ENCODE results near the gene ANKS1B.

GRCh38 chr12:98725476-98726247 lies 1259.1 kb downstream of the ANKS1B start:
- TF ChIP-seq, protein P1, sequence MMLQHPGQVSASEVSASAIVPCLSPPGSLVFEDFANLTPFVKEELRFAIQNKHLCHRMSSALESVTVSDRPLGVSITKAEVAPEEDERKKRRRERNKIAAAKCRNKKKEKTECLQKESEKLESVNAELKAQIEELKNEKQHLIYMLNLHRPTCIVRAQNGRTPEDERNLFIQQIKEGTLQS (IDR thresholded peaks at IDR 0.05): no peak
- TF ChIP-seq, protein P2, sequence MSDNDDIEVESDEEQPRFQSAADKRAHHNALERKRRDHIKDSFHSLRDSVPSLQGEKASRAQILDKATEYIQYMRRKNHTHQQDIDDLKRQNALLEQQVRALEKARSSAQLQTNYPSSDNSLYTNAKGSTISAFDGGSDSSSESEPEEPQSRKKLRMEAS (IDR thresholded peaks at IDR 0.05): no peak
- TF ChIP-seq CTCF (IDR thresholded peaks at IDR 0.05 in 2 of 3, conservative IDR thresholded peaks at IDR 0.05 in 1 of 3; ENCODE audit: borderline replicate concordance in 1 of 3, insufficient read depth in 1 of 3, low read depth in 2 of 3, low read length in 2 of 3): peak; percentile 43 to 63 (median 60); a peak in 5 of 6 replicates
- TF ChIP-seq SIN3A (IDR thresholded peaks at IDR 0.05; ENCODE audit: low read depth): no peak
- TF ChIP-seq POLR2AphosphoS5 (IDR thresholded peaks at IDR 0.05; ENCODE audit: low read depth, low read length): no peak
- no peak for TF ChIP-seq EZH2phosphoT487 (IDR thresholded peaks at IDR 0.05; ENCODE audit: borderline replicate concordance)
- TF ChIP-seq EGR1 (IDR thresholded peaks at IDR 0.05; ENCODE audit: low read depth): no peak
- no peak for TF ChIP-seq JUND (IDR thresholded peaks at IDR 0.05)
- no peak for TF ChIP-seq ZFX (IDR thresholded peaks at IDR 0.05)
- TF ChIP-seq, protein P3, sequence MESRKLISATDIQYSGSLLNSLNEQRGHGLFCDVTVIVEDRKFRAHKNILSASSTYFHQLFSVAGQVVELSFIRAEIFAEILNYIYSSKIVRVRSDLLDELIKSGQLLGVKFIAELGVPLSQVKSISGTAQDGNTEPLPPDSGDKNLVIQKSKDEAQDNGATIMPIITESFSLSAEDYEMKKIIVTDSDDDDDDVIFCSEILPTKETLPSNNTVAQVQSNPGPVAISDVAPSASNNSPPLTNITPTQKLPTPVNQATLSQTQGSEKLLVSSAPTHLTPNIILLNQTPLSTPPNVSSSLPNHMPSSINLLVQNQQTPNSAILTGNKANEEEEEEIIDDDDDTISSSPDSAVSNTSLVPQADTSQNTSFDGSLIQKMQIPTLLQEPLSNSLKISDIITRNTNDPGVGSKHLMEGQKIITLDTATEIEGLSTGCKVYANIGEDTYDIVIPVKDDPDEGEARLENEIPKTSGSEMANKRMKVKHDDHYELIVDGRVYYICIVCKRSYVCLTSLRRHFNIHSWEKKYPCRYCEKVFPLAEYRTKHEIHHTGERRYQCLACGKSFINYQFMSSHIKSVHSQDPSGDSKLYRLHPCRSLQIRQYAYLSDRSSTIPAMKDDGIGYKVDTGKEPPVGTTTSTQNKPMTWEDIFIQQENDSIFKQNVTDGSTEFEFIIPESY (IDR thresholded peaks at IDR 0.05; ENCODE audit: extremely low read depth, insufficient replicate concordance, low read length): no peak
- no peak for TF ChIP-seq POLR2A (IDR thresholded peaks at IDR 0.05; ENCODE audit: borderline replicate concordance, extremely low read depth, insufficient read depth, insufficient read length)

Data from HCT116 (cell line).